Hematopoietic multipotent progenitor cell treated with erythropoietin and hydrocortisone succinate and interleukin-3 and kit ligand, for 4 days (in vitro differentiated cells): ENCODE results near the gene MYO5A.
"Not testable (repeated sequence)": the region's sequence is repeated elsewhere in the genome, so short reads cannot be mapped to it uniquely, and the experiment has no call there.

Experiments
- DNase-seq: peaks from one replicate; pipeline ENCODE4 v3.0.0-alpha.2; 2015

The MYO5A gene

GRCh38 chr15:52528564-52529340, at the start of gene MYO5A:
MYO5A (minus strand) TSS chr15:52528880; CDS start chr15:52528806, 74 bp downstream.
- DNase-seq: peak; percentile 87

GRCh38 chr15:52576692-52577091, 48.0 kb upstream of the MYO5A start:
- DNase-seq: no peak

DNA sequence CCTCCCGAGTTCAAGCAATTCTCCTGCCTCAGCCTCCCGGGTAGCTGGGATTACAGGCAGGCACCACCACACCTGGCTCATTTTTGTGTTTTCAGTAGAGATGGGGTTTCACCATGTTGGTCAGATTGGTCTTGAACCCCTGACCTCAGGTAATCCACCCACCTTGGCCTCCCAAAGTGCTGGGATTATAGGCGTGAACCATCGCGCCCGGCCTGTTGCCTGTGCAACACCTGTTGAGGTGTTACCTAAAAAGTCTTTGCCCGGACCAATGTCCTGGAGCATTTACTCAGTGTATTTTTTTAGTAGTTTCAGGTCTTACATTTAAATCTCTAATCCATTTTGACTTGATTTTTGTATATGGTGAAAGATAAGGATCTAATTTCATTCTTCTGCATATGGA, 46.9 kb upstream of the MYO5A start:
- not testable (repeated sequence) for DNase-seq

GRCh38 chr15:52575072-52575471, 46.4 kb upstream of the MYO5A start:
- no peak for DNase-seq

DNA sequence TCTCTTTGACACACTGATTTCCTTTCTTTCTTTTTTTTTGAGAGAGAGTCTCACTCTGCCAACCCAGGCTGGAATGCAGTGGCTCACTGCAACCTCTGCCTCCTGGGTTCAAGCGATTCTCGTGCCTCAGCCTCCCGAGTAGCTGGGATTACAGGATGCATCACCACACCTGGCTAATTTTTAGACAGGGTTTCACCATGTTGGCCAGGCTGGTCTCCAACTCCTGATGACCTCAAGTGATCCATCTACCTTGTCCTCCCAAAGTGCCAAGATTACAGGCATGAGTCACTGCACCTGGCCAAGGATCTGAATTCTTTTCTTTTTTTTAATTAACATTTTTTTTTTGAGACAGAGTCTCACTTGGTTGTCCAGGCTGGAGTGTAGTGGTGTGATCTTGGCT, 45.9 kb upstream of the MYO5A start:
- DNase-seq: not testable (repeated sequence)

- peak; percentile 97 for DNase-seq
These were observed 40.2 kb upstream of the MYO5A start, which contains the start of gene ARPP19 for GRCh38 chr15:52568601-52569585. ARPP19 (minus strand) TSS chr15:52569030; CDS start chr15:52568892, 138 bp downstream.

- DNase-seq: peak; percentile 31
These were observed 39.4 kb upstream of the MYO5A start for GRCh38 chr15:52567871-52568600.

- peak; percentile 27 for DNase-seq
These were observed 38.2 kb upstream of the MYO5A start for GRCh38 chr15:52566889-52567288.

DNA sequence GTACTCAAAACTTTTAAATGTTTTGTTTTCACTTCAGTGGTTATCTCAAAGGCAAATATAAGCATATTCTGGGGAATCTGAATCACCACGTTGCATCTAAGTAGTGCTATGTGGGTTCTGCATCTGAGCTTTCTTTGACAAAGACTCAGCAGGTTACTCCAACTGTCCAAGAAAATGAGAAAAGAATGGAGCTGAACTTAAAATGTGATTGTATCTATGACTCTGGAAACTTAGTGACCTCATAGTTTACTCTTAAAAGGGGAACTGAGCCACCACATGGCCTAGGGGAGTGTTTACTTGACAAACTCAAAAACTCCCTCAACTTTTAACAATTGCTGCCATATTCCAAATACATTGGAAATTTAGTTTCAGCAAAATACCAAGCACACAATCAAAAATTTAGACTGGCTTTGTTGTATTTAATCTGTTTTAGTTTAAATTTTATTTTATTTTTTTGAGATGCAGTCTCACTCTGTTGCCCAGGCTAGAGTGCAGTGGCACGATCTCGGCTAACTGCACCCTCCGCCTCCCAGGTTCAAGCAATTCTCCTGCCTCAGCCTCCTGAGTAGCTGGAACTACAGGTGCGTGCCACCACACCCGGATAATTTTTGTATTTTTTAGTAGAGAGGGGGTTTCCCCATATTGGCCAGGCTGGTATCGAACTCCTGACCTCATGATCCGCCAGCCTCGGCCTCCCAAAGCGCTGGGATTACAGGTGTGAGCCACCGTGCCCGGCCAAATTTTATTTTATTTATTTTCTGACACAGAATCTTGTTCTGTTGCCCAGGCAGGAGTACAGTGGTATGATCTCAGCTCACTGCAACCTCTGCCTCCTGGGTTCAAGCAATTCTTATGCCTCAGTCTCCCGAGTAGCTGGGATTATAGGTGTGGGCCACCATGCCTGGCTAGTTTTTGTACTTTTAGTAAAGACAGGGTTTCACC, 37.0 kb upstream of the MYO5A start:
- peak; percentile 76 for DNase-seq

- DNase-seq: no peak
These were observed 34.9 kb upstream of the MYO5A start for GRCh38 chr15:52563501-52564060.

DNA sequence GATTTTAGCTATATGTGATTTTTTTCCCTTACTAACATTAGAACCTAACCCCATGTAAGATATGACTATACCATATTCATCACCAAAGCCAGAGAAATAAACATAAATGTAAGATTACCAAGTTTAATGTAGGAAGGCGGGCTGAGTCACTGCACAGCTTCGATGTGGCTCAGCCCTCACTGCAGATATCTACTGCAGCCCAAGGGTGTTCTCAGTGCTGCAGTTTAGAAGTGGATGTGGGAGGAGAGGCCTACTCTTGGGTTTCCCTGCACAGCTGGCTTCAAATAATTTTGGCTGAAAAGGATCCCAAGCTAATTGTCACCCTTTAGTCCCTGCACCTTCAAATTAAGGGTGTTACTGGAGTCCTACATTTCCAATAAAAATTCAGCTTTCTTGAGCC, 30.9 kb upstream of the MYO5A start:
- peak; percentile 31 for DNase-seq

DNA sequence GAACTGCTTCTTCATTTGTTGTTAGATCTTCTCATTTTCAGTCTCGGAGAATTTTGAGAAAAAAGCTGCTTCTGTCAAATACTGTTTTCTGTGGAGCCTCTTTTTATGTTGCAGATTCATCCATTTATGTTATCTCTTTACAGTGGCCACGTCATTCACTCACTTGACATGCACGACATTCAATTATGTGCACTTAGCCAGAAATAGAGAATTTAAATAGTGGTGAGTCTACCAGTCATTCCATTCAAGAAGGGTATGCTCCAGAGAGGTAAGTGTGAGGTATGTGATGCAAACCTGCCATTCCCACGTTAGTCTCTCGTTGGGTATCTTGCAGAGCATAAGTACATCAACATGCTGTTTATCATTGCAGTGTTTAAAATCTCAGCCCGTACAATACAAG, 30.3 kb upstream of the MYO5A start:
- no peak for DNase-seq

GRCh38 chr15:52558196-52558595, 29.5 kb upstream of the MYO5A start:
- DNase-seq: peak; percentile 30

GRCh38 chr15:52557274-52557641, 28.6 kb upstream of the MYO5A start:
- DNase-seq: no peak

- DNase-seq: no peak
These were observed 28.0 kb upstream of the MYO5A start for GRCh38 chr15:52556524-52557273.

- no peak for DNase-seq
These were observed 23.6 kb upstream of the MYO5A start for GRCh38 chr15:52552303-52552702.

DNA sequence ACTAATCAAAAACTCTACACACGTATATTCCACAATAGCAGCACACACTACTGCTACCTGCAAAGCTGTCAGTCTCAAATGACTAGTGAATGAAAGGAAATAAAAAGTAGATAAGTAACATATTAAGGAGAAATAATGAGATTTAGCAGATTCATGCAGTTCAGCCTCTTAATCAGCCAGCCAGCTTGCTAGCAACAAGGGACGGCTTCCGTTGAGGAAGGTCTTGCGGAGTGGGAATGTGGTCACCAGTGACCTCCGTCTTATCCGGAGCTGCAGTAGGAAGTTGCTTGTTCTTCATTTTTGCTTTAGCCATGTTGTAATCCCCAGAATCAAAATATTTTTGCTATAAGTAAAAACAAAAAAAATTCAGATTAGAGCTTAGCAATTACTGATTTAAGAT, 23.1 kb upstream of the MYO5A start:
- DNase-seq: peak; percentile 81

DNA sequence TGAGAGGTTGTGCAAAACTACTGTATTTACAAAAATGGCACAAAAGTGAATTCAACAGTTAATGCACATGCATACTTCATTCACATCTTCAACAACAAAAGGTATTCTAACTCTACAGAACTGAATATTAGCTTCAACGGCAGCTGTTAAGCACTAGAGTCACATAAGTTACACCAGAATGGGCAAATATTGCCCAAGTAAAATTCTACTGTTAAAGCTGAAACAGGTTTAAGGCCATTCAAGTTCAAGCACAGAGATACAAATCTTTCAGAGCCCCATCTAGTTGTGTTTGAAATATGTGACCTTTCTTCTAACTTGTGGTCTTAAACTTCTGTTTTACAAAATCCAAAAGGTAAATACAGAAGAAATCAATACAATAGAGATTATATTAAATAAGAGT, 22.5 kb upstream of the MYO5A start:
- not testable (repeated sequence) for DNase-seq

GRCh38 chr15:52546031-52546751, 17.5 kb upstream of the MYO5A start:
- no peak for DNase-seq
